Endothelial cell of umbilical vein (primary cell): ENCODE measurements around the gene CRTC1. TPM values are rescaled to one million over a fixed set of nuclear protein-coding genes. Genes with fewer than 3 reads are reported as not detected.

Experiments used
- BruUV-seq: library from RNA; stranded (reverse); fragments of 400-500 nt; replicated peaks from 2 replicates; lab custom pipeline; 2021; lab: Mats Ljungman, UMichigan
- CTCF ChIA-PET: fragments of 300-600, 350-600 bp; sonication (Branson Sonifier 250); formaldehyde crosslinking; loops from one replicate; lab custom pipeline; 2021; ENCODE audit warnings: antibody characterized with exemption, inconsistent platforms; lab: Charles Lee
- POLR2A ChIA-PET: fragments of 300-600, 350-600 bp; sonication (Branson Sonifier 250); formaldehyde crosslinking; loops from one replicate; lab custom pipeline; 2021; ENCODE audit warnings: antibody characterized with exemption, inconsistent platforms; lab: Charles Lee
- DNase-seq: peaks from one replicate; pipeline ENCODE4 v3.0.0-alpha.2; 2011; ENCODE audit warnings: low read depth, low spot score
- FAIRE-seq: peaks from 2 replicates; lab custom pipeline; 2011; peaks lifted over from hg19 to GRCh38; lab: Jason Lieb, UNC
- H2AFZ ChIP-seq: 2 replicates; pipeline ENCODE4 v1.6.0; 2012; ENCODE audit warnings: low read depth, low read length, control low read depth, inconsistent platforms
- H3K27ac ChIP-seq: 2 replicates; pipeline ENCODE4 v1.5.1; 2011; ENCODE audit warnings: low read depth, mild to moderate bottlenecking, control low read depth, low read length, moderate library complexity; ENCODE audit not compliant: insufficient read depth
- H3K27me3 ChIP-seq, 2 experiments: 2 replicates each; pipeline versions ENCODE4 v1.6.0 to v1.6.1; 2011; ENCODE audit warnings: low read length in 2 of 2, mixed read lengths in 1 of 2; ENCODE audit not compliant: control insufficient read depth in 2 of 2, insufficient read depth in 2 of 2
- H3K36me3 ChIP-seq, 2 experiments: 2 replicates in 1 of 2; 3 replicates in 1 of 2; pipeline ENCODE4 v1.5.1; 2011; ENCODE audit warnings: low read length in 2 of 2, mild to moderate bottlenecking in 1 of 2, moderate library complexity in 1 of 2; ENCODE audit not compliant: control insufficient read depth in 2 of 2, insufficient read depth in 2 of 2; ENCODE audit errors: extremely low read depth in 1 of 2
- H3K4me1 ChIP-seq: 3 replicates; pipeline ENCODE4 v1.5.1; 2011; ENCODE audit warnings: mild to moderate bottlenecking, low read length; ENCODE audit not compliant: control insufficient read depth, insufficient read depth; ENCODE audit errors: extremely low read depth
- H3K4me2 ChIP-seq: 2 replicates; pipeline ENCODE4 v1.6.1; 2011; ENCODE audit warnings: low read length, control low read depth, mixed read lengths; ENCODE audit not compliant: insufficient read depth
- H3K4me3 ChIP-seq, 3 experiments: fragments of 200-600 bp in 1 of 3; sonication (generic), shearing (Covaris generic) in 1 of 3; replicated peaks in 1 of 3; 2 replicates each; pipeline ENCODE4 v1.5.1; 2011 to 2016; ENCODE audit warnings: control low read depth in 3 of 3, low read length in 3 of 3, mild to moderate bottlenecking in 2 of 3, inconsistent platforms in 1 of 3, low read depth in 1 of 3, moderate library complexity in 1 of 3; ENCODE audit not compliant: insufficient read depth in 1 of 3
- H3K79me2 ChIP-seq: 2 replicates; pipeline ENCODE4 v1.6.0; 2012; ENCODE audit warnings: low read length, inconsistent platforms; ENCODE audit not compliant: control insufficient read depth, insufficient read depth
- H3K9ac ChIP-seq: replicated peaks from 2 replicates; pipeline ENCODE3; 2011; ENCODE audit warnings: low read length, control low read depth; ENCODE audit not compliant: insufficient read depth; ENCODE audit errors: extremely low read depth
- H3K9me1 ChIP-seq: replicated peaks from 3 replicates; pipeline ENCODE4 v1.6.0; 2011; ENCODE audit warnings: mild to moderate bottlenecking, low read length; ENCODE audit not compliant: control insufficient read depth, insufficient read depth; ENCODE audit errors: extremely low read depth
- H3K9me3 ChIP-seq: replicated peaks from 2 replicates; pipeline ENCODE4 v1.5.1; 2012; ENCODE audit warnings: low read length, inconsistent platforms; ENCODE audit not compliant: control insufficient read depth, insufficient read depth
- H4K20me1 ChIP-seq: replicated peaks from 2 replicates; pipeline ENCODE3; 2011; ENCODE audit warnings: mild to moderate bottlenecking, low read length; ENCODE audit not compliant: control insufficient read depth, insufficient read depth; ENCODE audit errors: extremely low read depth
- CTCF ChIP-seq, 2 donors: IDR thresholded peaks; 1 replicate in 1 of 2; 2 replicates in 1 of 2; pipeline ENCODE4 v1.5.1; 2011; ENCODE audit warnings: low read length in 2 of 2, mild to moderate bottlenecking in 2 of 2, moderate library complexity in 2 of 2, control low read depth in 1 of 2, inconsistent platforms in 1 of 2, low read depth in 1 of 2; ENCODE audit not compliant: insufficient read depth in 1 of 2; ENCODE audit errors: extremely low read depth in 1 of 2
- EZH2 ChIP-seq: IDR thresholded peaks from 2 replicates; pipeline ENCODE4 v1.6.1; 2012; ENCODE audit warnings: borderline replicate concordance, low read depth, mild to moderate bottlenecking, moderate library complexity, low read length, inconsistent platforms; ENCODE audit not compliant: severe bottlenecking
- FOS ChIP-seq: IDR thresholded peaks from 2 replicates; pipeline ENCODE4 v1.6.1; 2011; ENCODE audit warnings: mild to moderate bottlenecking, low read length, moderate library complexity, borderline replicate concordance; ENCODE audit not compliant: insufficient read depth
- GATA2 ChIP-seq: IDR thresholded peaks from 2 replicates; pipeline ENCODE4 v1.7.0; 2011; ENCODE audit warnings: low read depth, mild to moderate bottlenecking, moderate library complexity, mixed read lengths, low read length; ENCODE audit not compliant: insufficient read length, insufficient read depth
- JUN ChIP-seq: IDR thresholded peaks from 2 replicates; pipeline ENCODE4 v1.6.1; 2011; ENCODE audit warnings: borderline replicate concordance, low read depth; ENCODE audit not compliant: insufficient read length, insufficient read depth
- MAX ChIP-seq: IDR thresholded peaks from 2 replicates; pipeline ENCODE4 v1.6.1; 2011; ENCODE audit not compliant: insufficient read depth, insufficient read length
- MYC ChIP-seq: IDR thresholded peaks from one replicate; pipeline ENCODE4 v1.6.1; 2011; ENCODE audit warnings: mild to moderate bottlenecking, low read depth, low read length
- POLR2A ChIP-seq: IDR thresholded peaks from 2 replicates; pipeline ENCODE4 v1.6.1; 2012; ENCODE audit warnings: low read depth, mild to moderate bottlenecking, control low read depth, low read length
- POLR2AphosphoS5 ChIP-seq: IDR thresholded peaks from 2 replicates; pipeline ENCODE4 v1.6.1; 2012; ENCODE audit warnings: low read depth, mild to moderate bottlenecking, control low read depth, low read length, moderate library complexity; ENCODE audit not compliant: insufficient read depth
- dilution Hi-C: fragments of 300-500 bp; cut with MboI; formaldehyde crosslinking; loops from one replicate; pipeline ENCODE4 v1.15.0; 2019; ENCODE audit warnings: low sequenced_read_pairs; ENCODE audit not compliant: extremely low pct_ligation_motif_present
- intact Hi-C: fragments of 100-400 bp; cut with micrococcal nuclease; formaldehyde crosslinking; loops from one replicate; pipeline ENCODE4 v1.10.0; 2022
- polyA plus RNA-seq, 4 experiments: library from polyadenylated mRNA; depleted of rRNA in 3 of 4; stranded (reverse) in 3 of 4; unstranded in 1 of 4; fragments of >200 nt; gene quantifications; 2 replicates each; pipeline versions ENCODE4 v1.2.1 to v1.2.3, GENCODE V29; 2011 to 2012; ENCODE audit warnings: missing spikeins in 1 of 4
- total RNA-seq: library from RNA; stranded (reverse); gene quantifications from 2 replicates; pipeline ENCODE4 v1.2.3, GENCODE V29; 2021

CRTC1 gene
- total and polyA plus RNA-seq, 2 donors (not counting 3 experiments of a cell fraction or from before 2014, with no cell fraction given): 4.2 to 11.4 TPM

- no peak for TF ChIP-seq POLR2AphosphoS5
- no peak for TF ChIP-seq CTCF (IDR thresholded peaks at IDR 0.05; ENCODE audit: extremely low read depth in 1 of 2, insufficient read depth in 1 of 2, low read depth in 1 of 2, low read length in 2 of 2)
- TF ChIP-seq FOS: no peak
- no peak for TF ChIP-seq MYC
- TF ChIP-seq GATA2: no peak
- no peak for TF ChIP-seq JUN
- no peak for TF ChIP-seq EZH2
- TF ChIP-seq POLR2A: no peak
- TF ChIP-seq MAX: no peak
- POLR2A ChIA-PET: no interaction called here
- Histone ChIP-seq H3K9me1 (no peaks in the 10 kb centered on the region), H3K36me3 (peaks cover 2 to 9% of the 10 kb centered on the region in 2 experiments), H3K4me3 (no peak overlapping the region), H3K9me3 (no peaks in the 10 kb centered on the region), H3K79me2 (no peaks in the 10 kb centered on the region), H4K20me1 (no peaks in the 10 kb centered on the region), H3K9ac (no peak overlapping the region), H2AFZ (no peak overlapping the region), H3K4me1 (peaks cover 3% of the 10 kb centered on the region), H3K27ac (no peak overlapping the region), H3K4me2 (no peak overlapping the region), H3K27me3 (no peaks in the 10 kb centered on the region)
- intact Hi-C loops (no loop called here), dilution Hi-C loops (no loop called here)
- CTCF ChIA-PET: no interaction called here
- BruUV-seq: no TSS peak
- DNase-seq (no peak), FAIRE-seq (no peak)
Measured at GRCh38 chr19:18670312-18670711, 13.2 kb upstream of the CRTC1 start.
